ENCODE data around the gene COG5. TPM values are rescaled to one million over a fixed set of nuclear protein-coding genes. Genes with fewer than 3 reads are reported as not detected.

COG5 gene
- total RNA-seq, 2 experiments from 2014 or later: 37.6 to 40.3 TPM

DNA sequence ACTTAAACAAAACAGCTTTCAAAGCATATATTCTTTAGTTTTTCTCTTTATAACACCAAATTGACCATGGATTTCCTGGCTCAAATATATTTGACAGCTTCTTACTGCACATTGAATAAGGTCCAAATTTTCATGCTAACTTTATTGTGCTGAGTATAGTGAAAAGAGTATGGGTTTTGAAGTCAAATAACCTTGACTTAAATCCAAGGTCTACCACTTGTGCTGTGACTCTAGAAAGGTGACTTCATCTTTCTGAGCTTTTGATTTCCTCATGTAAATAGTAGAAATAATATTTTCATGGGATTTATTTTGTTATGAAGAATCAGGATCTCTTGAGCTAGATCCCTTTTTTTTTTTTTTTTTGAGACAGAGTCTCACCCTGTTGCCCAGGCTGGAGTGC is 233.2 kb downstream of the COG5 start:
- Mint-ChIP-seq H3K36me3 (ENCODE audit: low read depth) (peaks cover 9% of the 10 kb centered on the region), H3K27ac (no peak overlapping the region), H3K4me1 (ENCODE audit: low read depth) (peaks cover 15% of the 10 kb centered on the region), H3K27me3 (no peaks in the 10 kb centered on the region), H3K4me3 (no peak overlapping the region), H3K9me3 (no peaks in the 10 kb centered on the region)
- DNase-seq: no peak
- intact Hi-C loops (cut with micrococcal nuclease): no loop called here
- ChIA-PET CTCF (no interaction called here), POLR2A (no interaction called here)
- ATAC-seq: no peak
- no peak for TF ChIP-seq CTCF (IDR thresholded peaks at IDR 0.05)

DNA sequence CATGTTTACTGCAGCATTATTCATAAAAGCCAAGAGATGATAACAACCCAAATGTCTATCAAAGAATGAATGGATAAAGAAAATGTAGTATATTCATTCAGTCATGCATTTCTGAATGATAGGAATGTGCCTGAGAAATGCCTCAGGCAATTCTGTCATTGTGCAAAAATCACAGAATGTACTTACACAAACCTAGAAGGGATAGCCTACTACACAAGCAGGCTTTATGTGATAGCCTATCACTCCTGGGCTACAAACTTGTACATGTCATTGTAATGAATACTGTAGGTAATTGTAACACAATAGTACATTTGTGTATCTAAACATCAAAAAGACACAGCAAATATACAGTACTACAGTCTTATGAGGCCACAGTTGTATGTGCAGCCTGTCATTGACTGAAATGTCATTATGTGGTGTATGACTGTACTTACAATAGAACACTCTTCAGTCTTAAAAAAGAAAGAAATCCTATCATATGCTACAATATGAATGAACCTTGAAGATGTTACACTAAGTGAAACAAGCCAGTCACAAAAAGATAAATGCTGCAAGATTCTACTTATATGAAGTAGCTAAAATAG is 235.6 kb downstream of the COG5 start:
- intact Hi-C loops (cut with micrococcal nuclease): no loop called here
- CTCF ChIA-PET: no interaction called here

DNA sequence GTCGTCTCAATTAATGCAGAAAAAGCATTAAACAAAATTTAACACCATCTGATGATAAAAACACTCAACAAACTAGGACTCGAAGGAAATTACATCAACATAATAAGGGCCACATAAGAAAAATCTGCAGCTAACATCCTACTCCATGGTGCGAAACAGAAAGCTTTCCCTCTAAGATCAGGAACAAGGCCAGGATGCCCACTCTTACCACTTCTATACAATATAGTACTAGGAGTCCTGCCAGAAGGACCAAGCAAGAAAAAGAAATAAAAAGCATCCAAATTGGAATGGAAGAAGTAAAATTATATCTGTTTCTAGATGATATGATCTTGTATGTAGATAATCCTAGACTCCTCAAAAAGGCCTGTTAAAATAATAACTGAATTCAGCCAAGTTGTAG is 237.7 kb downstream of the COG5 start:
- Mint-ChIP-seq H3K4me1 (ENCODE audit: low read depth) (no peaks in the 10 kb centered on the region), H3K4me3 (no peak overlapping the region), H3K36me3 (ENCODE audit: low read depth) (peaks cover 22% of the 10 kb centered on the region), H3K9me3 (no peaks in the 10 kb centered on the region), H3K27ac (no peak overlapping the region), H3K27me3 (no peaks in the 10 kb centered on the region)
- ChIA-PET POLR2A (no interaction called here), CTCF (no interaction called here)
- DNase-seq (no peak), ATAC-seq (no peak)
- TF ChIP-seq CTCF (IDR thresholded peaks at IDR 0.05): no peak
- intact Hi-C loops (cut with micrococcal nuclease): no loop called here

More for the DNA sequence above, 235.6 kb downstream of the COG5 start:
- no peak for DNase-seq
- Mint-ChIP-seq H3K9me3 (no peaks in the 10 kb centered on the region), H3K36me3 (ENCODE audit: low read depth) (peaks cover 11% of the 10 kb centered on the region), H3K27ac (no peak overlapping the region), H3K4me3 (no peak overlapping the region), H3K27me3 (no peaks in the 10 kb centered on the region), H3K4me1 (ENCODE audit: low read depth) (peaks cover 11% of the 10 kb centered on the region)
- TF ChIP-seq CTCF (IDR thresholded peaks at IDR 0.05): no peak
- POLR2A ChIA-PET: no interaction called here
- no peak for ATAC-seq

GRCh38 chr7:107322015-107322414 is 241.7 kb downstream of the COG5 start:
- Mint-ChIP-seq H3K27me3 (no peaks in the 10 kb centered on the region), H3K36me3 (ENCODE audit: low read depth) (peaks cover 16% of the 10 kb centered on the region), H3K9me3 (no peaks in the 10 kb centered on the region), H3K4me1 (ENCODE audit: low read depth) (no peaks in the 10 kb centered on the region), H3K4me3 (no peak overlapping the region), H3K27ac (no peak overlapping the region)
- CTCF ChIA-PET: no interaction called here
- ATAC-seq (no peak), DNase-seq (no peak)
- TF ChIP-seq CTCF (IDR thresholded peaks at IDR 0.05): no peak
- POLR2A ChIA-PET: interaction anchor here (0.6 kb wide), 1 partner anchor 43 kb away, joined by 3 read pairs; no protein-coding TSS in a partner anchor
- intact Hi-C loops (cut with micrococcal nuclease): no loop called here

DNA sequence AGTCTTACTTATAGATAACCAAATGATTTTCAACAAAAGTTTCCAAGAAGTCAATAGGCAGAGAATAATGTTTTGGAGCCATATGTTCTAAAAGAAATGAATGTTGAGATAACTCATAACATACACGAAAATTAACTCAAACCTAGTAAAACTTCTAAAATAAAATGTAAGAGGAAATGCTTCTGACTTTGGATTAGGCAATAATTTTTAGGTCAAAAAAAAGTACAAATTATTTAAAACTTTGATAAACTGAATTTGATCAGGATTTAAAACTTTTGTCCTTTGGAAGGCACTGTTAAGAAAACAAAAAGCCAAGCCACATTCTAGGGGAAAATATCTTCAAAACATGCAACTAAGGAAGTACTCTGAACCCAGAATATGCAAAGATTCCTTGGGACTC is 242.1 kb downstream of the COG5 start:
- Mint-ChIP-seq H3K9me3 (no peaks in the 10 kb centered on the region), H3K4me3 (no peak overlapping the region), H3K36me3 (ENCODE audit: low read depth) (peaks cover 13% of the 10 kb centered on the region), H3K4me1 (ENCODE audit: low read depth) (no peaks in the 10 kb centered on the region), H3K27me3 (no peaks in the 10 kb centered on the region), H3K27ac (no peak overlapping the region)
- intact Hi-C loops (cut with micrococcal nuclease): no loop called here
- ChIA-PET CTCF (no interaction called here), POLR2A (no interaction called here)
- no peak for TF ChIP-seq CTCF (IDR thresholded peaks at IDR 0.05)
- ATAC-seq: no peak
- DNase-seq: no peak
